Measurements from ENCODE around the gene KRTAP4-12.
"Not testable (repeated sequence)": the region's sequence is repeated elsewhere in the genome, so short reads cannot be mapped to it uniquely, and the experiment has no call there.

The KRTAP4-12 gene

GRCh38 chr17:41145261-41145660, 21.3 kb upstream of the KRTAP4-12 start:
- no peak for DNase-seq (ENCODE audit: low read depth)
- H3K4me3 ChIP-seq (ENCODE audit: low read depth, low read length): no peak overlapping the region
- no peak for TF ChIP-seq POLR2A (IDR thresholded peaks at IDR 0.05; ENCODE audit: extremely low read depth, insufficient read length)
- TF ChIP-seq MYC (IDR thresholded peaks at IDR 0.05; ENCODE audit: low read depth, low read length): no peak
- no peak for TF ChIP-seq CTCF (IDR thresholded peaks at IDR 0.05; ENCODE audit: low read depth, low read length)
- TF ChIP-seq, protein P1, sequence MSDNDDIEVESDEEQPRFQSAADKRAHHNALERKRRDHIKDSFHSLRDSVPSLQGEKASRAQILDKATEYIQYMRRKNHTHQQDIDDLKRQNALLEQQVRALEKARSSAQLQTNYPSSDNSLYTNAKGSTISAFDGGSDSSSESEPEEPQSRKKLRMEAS (IDR thresholded peaks at IDR 0.05; ENCODE audit: low read depth, low read length): no peak

DNA sequence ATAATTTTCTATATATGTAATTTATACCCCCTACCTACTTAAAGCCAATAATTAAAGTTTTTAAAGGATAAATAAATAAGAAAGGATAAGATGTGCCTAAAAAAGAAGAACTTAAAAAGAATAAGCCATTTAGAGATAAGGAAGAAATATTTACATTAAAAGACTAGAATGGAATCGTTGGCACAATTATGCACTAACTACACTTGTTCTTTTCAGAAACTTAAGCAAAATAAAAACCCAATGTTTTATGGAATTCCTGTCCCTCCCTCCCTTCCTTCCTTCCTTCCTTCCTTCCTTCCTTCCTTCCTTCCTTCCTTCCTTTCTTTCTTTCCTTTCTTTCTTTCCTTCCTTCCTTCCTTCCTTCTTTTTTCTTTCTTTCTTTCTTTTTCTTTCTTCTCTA, 20.9 kb upstream of the KRTAP4-12 start:
- TF ChIP-seq MYC (IDR thresholded peaks at IDR 0.05; ENCODE audit: low read depth, low read length) (no peak), POLR2A (IDR thresholded peaks at IDR 0.05; ENCODE audit: extremely low read depth, insufficient read length) (no peak), CTCF (IDR thresholded peaks at IDR 0.05; ENCODE audit: low read depth, low read length) (no peak)
- TF ChIP-seq, protein P1 (IDR thresholded peaks at IDR 0.05; ENCODE audit: low read depth, low read length): no peak
- no peak for DNase-seq (ENCODE audit: low read depth)
- H3K4me3 ChIP-seq (ENCODE audit: low read depth, low read length): no peak overlapping the region

- DNase-seq (ENCODE audit: low read depth): no peak
- TF ChIP-seq MYC (IDR thresholded peaks at IDR 0.05; ENCODE audit: low read depth, low read length) (no peak), CTCF (IDR thresholded peaks at IDR 0.05; ENCODE audit: low read depth, low read length) (no peak), POLR2A (IDR thresholded peaks at IDR 0.05; ENCODE audit: extremely low read depth, insufficient read length) (no peak)
- TF ChIP-seq, protein P1 (IDR thresholded peaks at IDR 0.05; ENCODE audit: low read depth, low read length): no peak
Observed at GRCh38 chr17:41141361-41141760, 17.4 kb upstream of the KRTAP4-12 start.

GRCh38 chr17:41140360-41141131, 16.6 kb upstream of the KRTAP4-12 start, which contains the start of gene KRTAP4-6:
Gene KRTAP4-6, minus strand, starts transcription at chr17:41140544. Its CDS starts 57 bp downstream, at chr17:41140487.
- DNase-seq (ENCODE audit: low read depth): no peak
- no peak within 1 kb of the TSS for H3K4me3 ChIP-seq (ENCODE audit: low read depth, low read length)

More at GRCh38 chr17:41141361-41141760, 17.4 kb upstream of the KRTAP4-12 start:
- no peak overlapping the region for H3K4me3 ChIP-seq (ENCODE audit: low read depth, low read length)

GRCh38 chr17:41139865-41140264, 15.9 kb upstream of the KRTAP4-12 start:
- not testable (repeated sequence) for H3K4me3 ChIP-seq (ENCODE audit: low read depth, low read length); DNase-seq (ENCODE audit: low read depth)

More at GRCh38 chr17:41140360-41141131, 16.6 kb upstream of the KRTAP4-12 start, which contains the start of gene KRTAP4-6:
- TF ChIP-seq POLR2A (IDR thresholded peaks at IDR 0.05; ENCODE audit: extremely low read depth, insufficient read length): no peak

DNA sequence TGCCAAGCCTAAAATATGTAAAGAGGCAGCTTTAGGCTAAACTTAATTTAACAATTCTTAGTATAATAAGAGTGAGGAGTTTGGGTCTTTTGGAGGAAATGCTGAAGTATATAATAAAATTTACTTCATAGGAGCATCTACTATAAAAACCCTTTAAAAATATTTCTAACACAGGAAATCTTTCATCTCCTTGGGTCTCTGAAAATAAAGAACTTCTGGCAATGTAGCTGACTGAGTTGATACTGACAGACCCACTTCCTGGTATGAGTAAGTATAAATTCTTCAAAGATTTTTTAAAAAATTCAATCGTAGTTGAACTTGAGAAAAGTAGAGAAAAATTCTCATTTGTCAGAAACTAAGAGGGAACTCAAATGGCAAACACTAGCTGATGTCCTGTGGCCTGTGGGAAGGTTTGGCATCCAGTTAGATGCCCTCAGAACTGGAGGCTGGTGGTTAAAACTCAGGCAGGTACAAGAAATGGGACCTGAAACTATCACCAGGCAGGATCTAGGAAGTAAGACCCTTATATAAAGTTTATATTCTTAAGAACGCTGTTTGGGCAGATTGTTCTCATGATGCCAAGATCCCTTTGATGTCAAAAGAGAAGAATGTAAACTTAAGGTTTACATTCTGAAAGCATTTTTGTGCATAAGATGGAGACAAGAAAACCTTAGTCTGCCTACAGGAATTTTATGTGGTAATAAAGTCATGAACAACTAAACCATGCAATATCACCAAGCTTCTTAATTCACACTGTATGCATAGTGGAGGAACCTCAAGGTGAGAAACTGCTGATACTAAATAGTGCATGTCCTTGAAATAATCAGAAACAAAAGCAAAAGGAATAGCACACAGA, 10.1 kb upstream of the KRTAP4-12 start:
- DNase-seq (ENCODE audit: low read depth): no peak
- no peak overlapping the region for H3K4me3 ChIP-seq (ENCODE audit: low read depth, low read length)
- TF ChIP-seq CTCF (IDR thresholded peaks at IDR 0.05; ENCODE audit: low read depth, low read length): no peak
- TF ChIP-seq, protein P1 (IDR thresholded peaks at IDR 0.05; ENCODE audit: low read depth, low read length): no peak
- no peak for TF ChIP-seq POLR2A (IDR thresholded peaks at IDR 0.05; ENCODE audit: extremely low read depth, insufficient read length)
- no peak for TF ChIP-seq MYC (IDR thresholded peaks at IDR 0.05; ENCODE audit: low read depth, low read length)

All from NB4 (cell line).